ENCODE data around the gene METRN.

GRCh38 chr16:678858-679813 is 35.8 kb upstream of the METRN start:
- TF ChIP-seq CTCF (IDR thresholded peaks at IDR 0.05) (no peak), POLR2A (IDR thresholded peaks at IDR 0.05) (no peak)
